GM06990 (cell line): ENCODE results near the gene TFR2.

ENCODE experiments used
- DNase-seq: peaks from one replicate; pipeline ENCODE4 v3.0.0-alpha.2; 2011; ENCODE audit not compliant: insufficient read length; ENCODE audit errors: extremely low read depth
- H3K27me3 ChIP-seq: replicated peaks from 2 replicates; pipeline ENCODE4 v1.6.0; 2011; ENCODE audit warnings: low read length; ENCODE audit not compliant: control insufficient read depth, insufficient read depth
- H3K36me3 ChIP-seq: 2 replicates; pipeline ENCODE4 v1.5.1; 2011; ENCODE audit warnings: low read length; ENCODE audit not compliant: control insufficient read depth, insufficient read depth
- H3K4me3 ChIP-seq: replicated peaks from 2 replicates; pipeline ENCODE4 v1.5.1; 2011; ENCODE audit warnings: low read depth, mild to moderate bottlenecking, control low read depth, low read length
- CTCF ChIP-seq: IDR thresholded peaks from 2 replicates; pipeline ENCODE4 v1.5.1; 2011; ENCODE audit warnings: low read length, control low read depth, mild to moderate bottlenecking, inconsistent platforms; ENCODE audit not compliant: insufficient read depth, poor library complexity, severe bottlenecking

TFR2 gene

GRCh38 chr7:100575206-100575631 is 66.1 kb downstream of the TFR2 start:
- no peaks in the 10 kb centered on the region for H3K27me3 ChIP-seq
- TF ChIP-seq CTCF: no peak
- no peak overlapping the region for H3K4me3 ChIP-seq
- H3K36me3 ChIP-seq: peaks cover 37% of the 10 kb centered on the region
- DNase-seq: no peak

GRCh38 chr7:100574362-100575205 is 66.8 kb downstream of the TFR2 start:
- Histone ChIP-seq H3K27me3 (no peaks in the 10 kb centered on the region), H3K36me3 (peaks cover 32% of the 10 kb centered on the region), H3K4me3 (no peak overlapping the region)
- DNase-seq: no peak
- TF ChIP-seq CTCF: no peak

GRCh38 chr7:100573691-100574361 is 67.5 kb downstream of the TFR2 start, which contains the start of gene SAP25:
SAP25 (minus strand) TSS chr7:100573900; CDS start chr7:100573742, 158 bp downstream.
- no peak for TF ChIP-seq CTCF
- no peak for DNase-seq
- Histone ChIP-seq H3K27me3 (no peaks in the 10 kb centered on the region), H3K36me3 (peaks cover 29% of the 10 kb centered on the region), H3K4me3 (no peak within 1 kb of the TSS)

GRCh38 chr7:100572949-100573675 is 68.2 kb downstream of the TFR2 start:
- no peak overlapping the region for H3K4me3 ChIP-seq
- H3K36me3 ChIP-seq: peaks cover 27% of the 10 kb centered on the region
- no peaks in the 10 kb centered on the region for H3K27me3 ChIP-seq
- TF ChIP-seq CTCF: no peak
- no peak for DNase-seq

GRCh38 chr7:100572281-100572948 is 68.9 kb downstream of the TFR2 start:
- TF ChIP-seq CTCF: peak; percentile 9
- no peak overlapping the region for H3K4me3 ChIP-seq
- H3K36me3 ChIP-seq: peaks cover 20% of the 10 kb centered on the region
- H3K27me3 ChIP-seq: no peaks in the 10 kb centered on the region
- DNase-seq: no peak
